Parathyroid adenoma (tissue), 2 donors: Measurements from ENCODE around the gene ADORA1.

Experiments used
- H2AFZ ChIP-seq: fragments of 300-600 bp; sonication (generic); one replicate; pipeline ENCODE4 v1.7.0; 2017; ENCODE audit warnings: antibody characterized with exemption, mild to moderate bottlenecking
- H3K27ac ChIP-seq: fragments of 300-600 bp; sonication (generic); one replicate; pipeline ENCODE4 v1.7.0; 2017
- H3K27me3 ChIP-seq: fragments of 300-600 bp; sonication (generic); one replicate; pipeline ENCODE4 v1.7.0; 2017; ENCODE audit warnings: low read length; ENCODE audit not compliant: control insufficient read depth, insufficient read depth
- H3K36me3 ChIP-seq: fragments of 300-600 bp; sonication (generic); one replicate; pipeline ENCODE4 v1.7.0; 2017; ENCODE audit warnings: low read length; ENCODE audit not compliant: control insufficient read depth, insufficient read depth
- H3K4me1 ChIP-seq: fragments of 300-600 bp; sonication (generic); one replicate; pipeline ENCODE4 v1.7.0; 2017; ENCODE audit warnings: control low read depth
- H3K4me2 ChIP-seq: fragments of 300-600 bp; sonication (generic); one replicate; pipeline ENCODE4 v1.7.0; 2017; ENCODE audit warnings: low read length
- H3K4me3 ChIP-seq: fragments of 300-600 bp; sonication (generic); one replicate; pipeline ENCODE4 v1.7.0; 2017; ENCODE audit warnings: low read depth, low read length
- H3K79me2 ChIP-seq: fragments of 300-600 bp; sonication (generic); one replicate; pipeline ENCODE4 v1.7.0; 2017; ENCODE audit warnings: control low read depth
- H3K9ac ChIP-seq: fragments of 300-600 bp; sonication (generic); one replicate; pipeline ENCODE4 v1.7.0; 2017; ENCODE audit warnings: mild to moderate bottlenecking
- H3K9me3 ChIP-seq: fragments of 300-600 bp; sonication (generic); one replicate; pipeline ENCODE4 v1.7.0; 2017; ENCODE audit warnings: low read length; ENCODE audit not compliant: control insufficient read depth
- TF ChIP-seq, protein P1 (sequence below): fragments of 300-600 bp; sonication (generic); IDR thresholded peaks from one replicate; pipeline ENCODE4 v1.7.0; 2017; ENCODE audit warnings: antibody characterized with exemption, mild to moderate bottlenecking
- donor health status: primary hyperparathyroidism.

The ADORA1 gene

DNA sequence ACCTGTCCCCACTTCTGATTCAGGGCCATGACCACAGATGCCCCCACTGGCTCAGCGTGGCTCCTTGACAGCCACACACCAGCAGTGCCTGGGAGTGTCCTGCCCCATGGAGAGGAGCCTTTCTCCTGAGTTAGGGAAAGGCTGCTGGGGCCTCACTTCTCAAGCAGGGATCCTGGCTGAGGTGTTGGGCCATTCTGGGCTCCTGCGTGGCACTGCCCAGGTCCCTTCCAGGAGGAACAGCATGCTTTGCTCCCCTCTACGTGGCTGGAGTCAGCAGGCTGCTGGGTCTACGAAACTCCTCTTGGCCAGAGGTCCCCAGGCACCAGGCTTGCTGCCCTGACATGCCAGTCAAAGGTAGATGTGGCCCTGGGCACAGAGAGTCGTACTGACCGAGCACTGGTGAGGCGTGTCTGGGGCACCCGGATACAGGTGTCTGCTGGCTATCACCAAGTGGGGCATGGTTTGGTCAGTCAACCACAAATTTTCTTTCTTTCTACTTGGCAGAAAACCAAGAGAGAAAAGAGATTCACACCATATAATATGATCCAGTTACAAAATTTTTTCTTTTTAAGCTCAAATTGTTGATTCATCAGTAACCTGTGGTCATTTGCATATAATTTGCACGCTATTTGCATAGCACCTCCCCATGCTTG lies 4.1 kb downstream of the ADORA1 start:
- Histone ChIP-seq H3K4me2 (no peak overlapping the region), H3K27me3 (no peaks in the 10 kb centered on the region), H3K79me2 (peaks cover 1% of the 10 kb centered on the region), H3K36me3 (no peaks in the 10 kb centered on the region), H3K9me3 (no peaks in the 10 kb centered on the region), H3K27ac (no peak overlapping the region), H3K4me1 (peaks cover 10% of the 10 kb centered on the region), H3K9ac (no peak overlapping the region), H2AFZ (no peak overlapping the region), H3K4me3 (no peak overlapping the region)
- TF ChIP-seq, protein P1, sequence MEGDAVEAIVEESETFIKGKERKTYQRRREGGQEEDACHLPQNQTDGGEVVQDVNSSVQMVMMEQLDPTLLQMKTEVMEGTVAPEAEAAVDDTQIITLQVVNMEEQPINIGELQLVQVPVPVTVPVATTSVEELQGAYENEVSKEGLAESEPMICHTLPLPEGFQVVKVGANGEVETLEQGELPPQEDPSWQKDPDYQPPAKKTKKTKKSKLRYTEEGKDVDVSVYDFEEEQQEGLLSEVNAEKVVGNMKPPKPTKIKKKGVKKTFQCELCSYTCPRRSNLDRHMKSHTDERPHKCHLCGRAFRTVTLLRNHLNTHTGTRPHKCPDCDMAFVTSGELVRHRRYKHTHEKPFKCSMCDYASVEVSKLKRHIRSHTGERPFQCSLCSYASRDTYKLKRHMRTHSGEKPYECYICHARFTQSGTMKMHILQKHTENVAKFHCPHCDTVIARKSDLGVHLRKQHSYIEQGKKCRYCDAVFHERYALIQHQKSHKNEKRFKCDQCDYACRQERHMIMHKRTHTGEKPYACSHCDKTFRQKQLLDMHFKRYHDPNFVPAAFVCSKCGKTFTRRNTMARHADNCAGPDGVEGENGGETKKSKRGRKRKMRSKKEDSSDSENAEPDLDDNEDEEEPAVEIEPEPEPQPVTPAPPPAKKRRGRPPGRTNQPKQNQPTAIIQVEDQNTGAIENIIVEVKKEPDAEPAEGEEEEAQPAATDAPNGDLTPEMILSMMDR, result no peak

DNA sequence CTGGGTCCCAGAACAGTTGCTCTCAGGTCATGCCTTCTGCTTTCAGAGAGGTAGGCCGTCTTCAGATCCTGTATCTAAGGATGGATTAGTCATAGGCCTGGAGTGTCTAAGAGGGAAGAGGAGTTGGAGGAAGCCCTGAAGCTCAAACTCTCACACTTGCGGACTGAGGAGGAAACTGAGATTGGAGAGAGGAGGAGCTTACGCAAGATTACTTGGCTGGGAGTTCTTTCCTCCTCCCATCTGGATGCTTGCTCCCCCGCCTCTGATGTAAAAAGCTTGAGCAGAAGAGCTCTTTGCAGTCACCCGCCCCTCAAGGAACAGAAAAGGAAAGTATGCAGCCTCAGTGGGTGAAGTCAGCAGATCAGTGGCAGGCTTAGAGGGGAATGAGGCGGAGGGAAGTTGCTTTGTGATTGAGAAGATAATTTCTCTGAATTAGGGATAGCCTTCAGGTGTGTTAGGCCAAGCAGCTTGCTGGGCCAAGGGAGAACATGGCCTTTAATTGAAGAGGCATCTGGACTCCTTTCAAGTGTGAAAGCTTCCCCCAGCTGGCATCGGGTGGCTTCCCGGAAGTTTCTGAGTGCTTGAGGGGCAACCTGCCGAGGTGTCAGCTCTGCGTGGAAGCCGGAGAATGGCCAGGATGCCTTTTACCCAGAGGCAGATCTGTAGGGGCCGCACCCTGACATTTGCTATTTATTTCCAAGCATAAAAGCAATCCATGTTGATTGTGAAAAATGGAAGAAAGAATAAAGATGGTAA lies 6.6 kb downstream of the ADORA1 start:
- TF ChIP-seq, protein P1, result no peak

DNA sequence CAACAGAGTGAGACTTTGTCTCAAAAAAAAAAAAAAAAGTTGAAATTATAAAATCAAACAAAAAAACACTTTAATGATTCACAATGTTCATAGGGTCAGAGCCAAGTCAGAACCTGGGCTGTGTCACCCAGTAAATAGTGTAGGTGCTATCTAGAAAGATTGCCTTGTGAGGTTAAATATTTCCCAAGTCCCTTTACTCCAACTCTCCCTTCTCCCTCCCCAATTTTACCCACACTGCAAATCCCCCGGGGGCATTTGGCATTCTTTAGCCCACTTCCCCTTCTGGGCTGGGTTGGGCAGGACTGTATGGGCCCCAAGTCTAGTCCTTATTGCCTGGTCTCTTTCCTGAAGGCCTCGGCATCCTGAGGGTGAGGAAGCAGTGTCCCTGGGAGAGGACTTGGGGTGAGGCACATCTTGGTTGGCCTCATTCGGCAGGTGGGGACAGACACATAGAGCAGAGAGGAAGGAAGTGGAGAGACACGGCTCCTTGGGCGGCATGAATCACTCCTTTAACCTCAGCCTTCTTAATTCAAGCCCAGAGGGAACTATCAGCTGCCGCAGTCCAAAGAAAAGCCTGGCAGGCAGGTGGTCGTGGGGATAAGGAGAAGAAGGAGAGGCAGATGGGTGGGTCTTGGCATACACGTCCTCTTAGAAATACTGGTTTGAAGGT lies 8.2 kb downstream of the ADORA1 start:
- Histone ChIP-seq H3K4me3 (no peak overlapping the region), H3K9me3 (no peaks in the 10 kb centered on the region), H3K4me2 (no peak overlapping the region), H3K79me2 (peaks cover 2% of the 10 kb centered on the region), H3K9ac (no peak overlapping the region), H2AFZ (no peak overlapping the region), H3K4me1 (no peaks in the 10 kb centered on the region), H3K27ac (no peak overlapping the region), H3K36me3 (no peaks in the 10 kb centered on the region), H3K27me3 (no peaks in the 10 kb centered on the region)
- TF ChIP-seq, protein P1, result no peak

More for the DNA sequence above, 6.6 kb downstream of the ADORA1 start:
- no peak overlapping the region for H3K4me3 ChIP-seq
- peaks cover 2% of the 10 kb centered on the region for H3K79me2 ChIP-seq
- no peaks in the 10 kb centered on the region for H3K36me3 ChIP-seq
- H3K27me3 ChIP-seq, result no peaks in the 10 kb centered on the region
- H3K4me1 ChIP-seq, result peaks cover 9% of the 10 kb centered on the region
- H3K4me2 ChIP-seq, result no peak overlapping the region
- H2AFZ ChIP-seq, result peak overlapping the region; percentile 33
- no peak overlapping the region for H3K9ac ChIP-seq
- no peaks in the 10 kb centered on the region for H3K9me3 ChIP-seq
- H3K27ac ChIP-seq, result peak overlapping the region; percentile 33

DNA sequence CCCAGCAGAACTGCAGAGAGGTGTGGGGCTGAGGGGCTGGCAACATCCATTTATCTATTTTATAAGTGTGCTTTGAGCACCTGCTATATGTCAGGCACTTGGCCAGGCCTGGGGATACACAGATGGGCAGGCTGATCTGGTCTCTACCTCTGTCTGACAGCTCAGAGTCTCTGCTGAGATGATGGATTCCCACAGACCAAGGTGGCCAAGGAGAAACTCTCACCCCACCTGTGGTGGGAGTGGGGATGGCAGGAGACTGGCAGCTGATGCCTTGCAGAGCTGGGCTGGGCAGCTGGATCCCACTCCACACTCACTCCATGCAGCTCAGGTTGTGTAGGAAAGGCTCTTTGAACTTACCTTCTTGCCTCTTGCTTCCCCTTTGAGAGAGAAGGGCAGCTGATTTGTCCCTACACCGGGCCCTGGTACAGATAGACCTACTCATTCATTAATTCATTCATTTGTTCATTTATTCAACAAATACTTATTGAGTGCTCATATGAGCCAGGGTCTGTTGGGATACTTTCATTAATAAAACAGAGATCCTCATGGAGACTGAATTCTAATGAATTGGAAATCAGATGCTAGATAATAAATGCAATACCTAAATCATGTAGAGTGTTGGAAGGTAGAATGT lies 9.0 kb downstream of the ADORA1 start:
- Histone ChIP-seq H3K79me2 (peaks cover 2% of the 10 kb centered on the region), H3K4me2 (no peak overlapping the region), H3K9ac (no peak overlapping the region), H2AFZ (no peak overlapping the region), H3K4me3 (no peak overlapping the region), H3K27me3 (no peaks in the 10 kb centered on the region), H3K27ac (no peak overlapping the region), H3K9me3 (no peaks in the 10 kb centered on the region), H3K4me1 (no peaks in the 10 kb centered on the region), H3K36me3 (no peaks in the 10 kb centered on the region)
- TF ChIP-seq, protein P1, result no peak
